GM12878 (cell line): Measurements from ENCODE around the gene SECTM1. TPM values are rescaled to one million over a fixed set of nuclear protein-coding genes. Genes with fewer than 3 reads are reported as not detected.

ENCODE experiments used
- CHD1 ChIP-seq: IDR thresholded peaks from 2 replicates; pipeline ENCODE4 v1.6.1; 2012; ENCODE audit warnings: low read depth, low read length, improper control_type of control experiment
- FOS ChIP-seq: IDR thresholded peaks from 3 replicates; pipeline ENCODE4 v1.6.1; 2011; ENCODE audit warnings: borderline replicate concordance; ENCODE audit not compliant: insufficient read length; ENCODE audit errors: extremely low read depth
- IKZF1 ChIP-seq: fragments of 450-650 bp; conservative IDR thresholded peaks from 2 replicates; pipeline ENCODE4 v1.6.1; 2017; ENCODE audit warnings: antibody characterized with exemption, mild to moderate bottlenecking
- IKZF2 ChIP-seq, 2 experiments: fragments of 450-650 bp; IDR thresholded peaks; 2 replicates each; pipeline ENCODE4 v1.6.1; 2017; ENCODE audit warnings: mild to moderate bottlenecking in 2 of 2, moderate library complexity in 2 of 2
- MXI1 ChIP-seq: fragments of 150-350 bp; IDR thresholded peaks from 2 replicates; pipeline ENCODE4 v1.6.1; 2011; ENCODE audit warnings: low read depth, mild to moderate bottlenecking, inconsistent platforms, low read length, improper control_type of control experiment
- NFIC ChIP-seq: IDR thresholded peaks from 2 replicates; pipeline ENCODE4 v1.6.1; 2012; ENCODE audit warnings: low read depth, mild to moderate bottlenecking, inconsistent platforms, low read length, moderate library complexity
- NFXL1 ChIP-seq: fragments of 450-650 bp; IDR thresholded peaks from 2 replicates; pipeline ENCODE4 v1.6.1; 2017; ENCODE audit warnings: antibody characterized with exemption, mild to moderate bottlenecking, borderline replicate concordance
- NR2F1 ChIP-seq: fragments of 450-650 bp; conservative IDR thresholded peaks from 2 replicates; pipeline ENCODE4 v1.6.1; 2017; ENCODE audit warnings: mild to moderate bottlenecking
- PAX8 ChIP-seq: fragments of 450-650 bp; IDR thresholded peaks from 2 replicates; pipeline ENCODE4 v1.6.1; 2017; ENCODE audit warnings: mild to moderate bottlenecking, moderate library complexity
- POLR2AphosphoS5 ChIP-seq: IDR thresholded peaks from 2 replicates; pipeline ENCODE4 v1.6.1; 2011; ENCODE audit warnings: mild to moderate bottlenecking, low read length, inconsistent platforms
- SIN3A ChIP-seq: IDR thresholded peaks from 2 replicates; pipeline ENCODE4 v1.6.1; 2012; ENCODE audit warnings: low read depth, low read length, improper control_type of control experiment
- SPI1 ChIP-seq: IDR thresholded peaks from 2 replicates; pipeline ENCODE4 v1.6.1; 2011; ENCODE audit warnings: low read depth, mild to moderate bottlenecking, low read length, moderate library complexity, borderline replicate concordance; ENCODE audit not compliant: insufficient read depth
- SRF ChIP-seq, 2 experiments: IDR thresholded peaks; 2 replicates each; pipeline ENCODE4 v1.6.1; 2011; ENCODE audit warnings: low read depth in 2 of 2, low read length in 2 of 2, mild to moderate bottlenecking in 1 of 2, moderate library complexity in 1 of 2
- TCF12 ChIP-seq: IDR thresholded peaks from 2 replicates; pipeline ENCODE4 v1.6.1; 2011; ENCODE audit warnings: low read depth, mild to moderate bottlenecking, low read length
- TCF7 ChIP-seq: IDR thresholded peaks from 2 replicates; pipeline ENCODE4 v1.6.1; 2014; ENCODE audit warnings: antibody characterized with exemption, borderline replicate concordance
- ZNF207 ChIP-seq: fragments of 450-650 bp; IDR thresholded peaks from 2 replicates; pipeline ENCODE4 v1.6.1; 2014; ENCODE audit warnings: antibody characterized with exemption, mild to moderate bottlenecking, borderline replicate concordance
- ZNF622 ChIP-seq: fragments of 450-650 bp; IDR thresholded peaks from 2 replicates; pipeline ENCODE4 v1.6.1; 2017; ENCODE audit warnings: mild to moderate bottlenecking, inconsistent platforms
- polyA plus RNA-seq, 11 experiments: library from polyadenylated mRNA; depleted of rRNA in 4 of 11; unstranded in 6 of 11; stranded (reverse) in 5 of 11; fragments of >200 nt; fragmentation: Nextera tagmentation in 4 of 11; fragmentation: Illumina TruSeq in 1 of 11; extraction: Ambion mirVana in 4 of 11; extraction: Trizol in 1 of 11; gene quantifications; 1 replicate in 1 of 11; 2 replicates in 10 of 11; pipeline versions ENCODE4 v1.2.1 to v1.2.3, GENCODE V29; 2011 to 2016; ENCODE audit warnings: inconsistent platforms in 2 of 11, missing spikeins in 2 of 11, low read depth in 1 of 11
- total RNA-seq, 4 experiments: library from RNA; depleted of rRNA in 3 of 4; stranded (reverse); fragments of >200 nt in 3 of 4; fragmentation: Illumina TruSeq in 1 of 4; extraction: Trizol in 1 of 4; gene quantifications; 2 replicates each; pipeline versions ENCODE4 v1.2.1 to v1.2.3, GENCODE V29; 2013 to 2021
- TF ChIP-seq, protein P1 (sequence below): fragments of 450-650 bp; IDR thresholded peaks from 2 replicates; pipeline ENCODE4 v1.6.1; 2018; ENCODE audit warnings: mild to moderate bottlenecking, low read depth, moderate library complexity; ENCODE audit not compliant: partially characterized antibody
- TF ChIP-seq, protein P2 (sequence below): fragments of 450-650 bp; IDR thresholded peaks from 2 replicates; pipeline ENCODE4 v1.6.1; 2014; ENCODE audit warnings: mild to moderate bottlenecking
- TF ChIP-seq, protein P3 (sequence below): fragments of 450-650 bp; formaldehyde crosslinking; IDR thresholded peaks from 2 replicates; pipeline ENCODE4 v1.4.0; 2022; ENCODE audit warnings: mild to moderate bottlenecking, moderate library complexity
- TF ChIP-seq, protein P4 (sequence below): IDR thresholded peaks from 2 replicates; pipeline ENCODE4 v1.6.1; 2012; ENCODE audit warnings: low read depth, low read length, improper control_type of control experiment
- TF ChIP-seq, protein P5 (sequence below): IDR thresholded peaks from 2 replicates; pipeline ENCODE4 v1.6.1; 2012; ENCODE audit warnings: low read depth, low read length, improper control_type of control experiment

Gene SECTM1
- total and polyA plus RNA-seq, 10 of the 15 experiments (the other 5 are each of a cell fraction or from before 2014, with no cell fraction given): 0.10 to 0.13 (median 0.12) TPM; not detected in 7

DNA sequence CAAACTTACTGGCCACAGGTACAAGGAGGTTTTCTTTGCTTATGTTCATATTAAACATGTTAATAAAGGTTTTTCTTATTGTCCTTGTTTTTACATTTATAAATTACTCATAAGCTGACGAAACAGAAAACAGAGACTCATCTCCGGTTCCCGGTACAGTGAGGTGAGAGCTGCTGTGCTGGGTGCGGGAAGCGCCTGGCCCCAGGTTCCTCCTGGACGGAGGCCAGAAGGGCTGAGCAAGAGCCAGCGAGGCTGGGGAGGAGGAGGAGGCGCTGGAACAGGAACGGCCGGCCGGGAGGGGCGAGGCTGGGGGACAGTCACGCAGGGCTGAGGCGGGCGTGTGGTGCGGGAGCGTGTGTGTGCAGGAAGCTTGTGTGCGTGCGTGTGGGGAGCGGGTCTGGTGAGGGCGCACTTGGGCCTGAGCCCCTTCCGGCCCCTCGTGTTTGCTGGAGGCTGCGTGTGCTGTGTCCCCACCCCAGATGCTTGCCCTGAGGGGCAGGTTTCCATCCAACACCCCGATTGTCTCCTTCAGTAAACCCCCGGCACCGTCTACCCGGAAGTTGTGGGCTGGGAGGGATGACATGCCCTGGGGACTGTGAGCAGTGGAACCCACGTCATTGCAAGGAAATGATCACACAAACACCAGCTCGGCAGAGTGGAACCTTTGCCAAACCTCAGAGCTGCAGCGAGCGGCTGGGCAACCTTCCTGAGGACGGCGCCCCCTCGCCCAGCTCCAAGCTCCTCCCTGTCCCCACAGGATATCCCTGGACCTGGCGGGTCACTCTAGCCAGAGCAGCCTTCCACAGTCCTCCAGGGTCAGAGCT is 35.6 kb downstream of the SECTM1 start (continued):
- TF ChIP-seq, protein P1, sequence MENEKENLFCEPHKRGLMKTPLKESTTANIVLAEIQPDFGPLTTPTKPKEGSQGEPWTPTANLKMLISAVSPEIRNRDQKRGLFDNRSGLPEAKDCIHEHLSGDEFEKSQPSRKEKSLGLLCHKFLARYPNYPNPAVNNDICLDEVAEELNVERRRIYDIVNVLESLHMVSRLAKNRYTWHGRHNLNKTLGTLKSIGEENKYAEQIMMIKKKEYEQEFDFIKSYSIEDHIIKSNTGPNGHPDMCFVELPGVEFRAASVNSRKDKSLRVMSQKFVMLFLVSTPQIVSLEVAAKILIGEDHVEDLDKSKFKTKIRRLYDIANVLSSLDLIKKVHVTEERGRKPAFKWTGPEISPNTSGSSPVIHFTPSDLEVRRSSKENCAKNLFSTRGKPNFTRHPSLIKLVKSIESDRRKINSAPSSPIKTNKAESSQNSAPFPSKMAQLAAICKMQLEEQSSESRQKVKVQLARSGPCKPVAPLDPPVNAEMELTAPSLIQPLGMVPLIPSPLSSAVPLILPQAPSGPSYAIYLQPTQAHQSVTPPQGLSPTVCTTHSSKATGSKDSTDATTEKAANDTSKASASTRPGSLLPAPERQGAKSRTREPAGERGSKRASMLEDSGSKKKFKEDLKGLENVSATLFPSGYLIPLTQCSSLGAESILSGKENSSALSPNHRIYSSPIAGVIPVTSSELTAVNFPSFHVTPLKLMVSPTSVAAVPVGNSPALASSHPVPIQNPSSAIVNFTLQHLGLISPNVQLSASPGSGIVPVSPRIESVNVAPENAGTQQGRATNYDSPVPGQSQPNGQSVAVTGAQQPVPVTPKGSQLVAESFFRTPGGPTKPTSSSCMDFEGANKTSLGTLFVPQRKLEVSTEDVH: no peak
- TF ChIP-seq NR2F1 (peak; percentile 64; the same call in 1 of the 2 replicates), SIN3A (peak; percentile 24; the same call in 1 of the 2 replicates), ZNF207 (no peak), TCF12 (no peak), IKZF2 (IDR thresholded peaks at IDR 0.05) (peak; percentile 76 to 83; a peak in 3 of 4 replicates), TCF7 (no peak), SRF (IDR thresholded peaks at IDR 0.05; ENCODE audit: low read depth in 2 of 2, low read length in 2 of 2) (no peak), SPI1 (no peak; the same call in 1 of the 2 replicates), POLR2AphosphoS5 (peak; percentile 78), CHD1 (peak; percentile 76; the same call in 1 of the 2 replicates), FOS (no peak), NFIC (peak; percentile 35; the same call in 1 of the 2 replicates), PAX8 (no peak), MXI1 (peak; percentile 88), NFXL1 (no peak), IKZF1 (peak; percentile 91), ZNF622 (no peak)
- TF ChIP-seq, protein P2, sequence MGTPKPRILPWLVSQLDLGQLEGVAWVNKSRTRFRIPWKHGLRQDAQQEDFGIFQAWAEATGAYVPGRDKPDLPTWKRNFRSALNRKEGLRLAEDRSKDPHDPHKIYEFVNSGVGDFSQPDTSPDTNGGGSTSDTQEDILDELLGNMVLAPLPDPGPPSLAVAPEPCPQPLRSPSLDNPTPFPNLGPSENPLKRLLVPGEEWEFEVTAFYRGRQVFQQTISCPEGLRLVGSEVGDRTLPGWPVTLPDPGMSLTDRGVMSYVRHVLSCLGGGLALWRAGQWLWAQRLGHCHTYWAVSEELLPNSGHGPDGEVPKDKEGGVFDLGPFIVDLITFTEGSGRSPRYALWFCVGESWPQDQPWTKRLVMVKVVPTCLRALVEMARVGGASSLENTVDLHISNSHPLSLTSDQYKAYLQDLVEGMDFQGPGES: no peak
- TF ChIP-seq, protein P3, sequence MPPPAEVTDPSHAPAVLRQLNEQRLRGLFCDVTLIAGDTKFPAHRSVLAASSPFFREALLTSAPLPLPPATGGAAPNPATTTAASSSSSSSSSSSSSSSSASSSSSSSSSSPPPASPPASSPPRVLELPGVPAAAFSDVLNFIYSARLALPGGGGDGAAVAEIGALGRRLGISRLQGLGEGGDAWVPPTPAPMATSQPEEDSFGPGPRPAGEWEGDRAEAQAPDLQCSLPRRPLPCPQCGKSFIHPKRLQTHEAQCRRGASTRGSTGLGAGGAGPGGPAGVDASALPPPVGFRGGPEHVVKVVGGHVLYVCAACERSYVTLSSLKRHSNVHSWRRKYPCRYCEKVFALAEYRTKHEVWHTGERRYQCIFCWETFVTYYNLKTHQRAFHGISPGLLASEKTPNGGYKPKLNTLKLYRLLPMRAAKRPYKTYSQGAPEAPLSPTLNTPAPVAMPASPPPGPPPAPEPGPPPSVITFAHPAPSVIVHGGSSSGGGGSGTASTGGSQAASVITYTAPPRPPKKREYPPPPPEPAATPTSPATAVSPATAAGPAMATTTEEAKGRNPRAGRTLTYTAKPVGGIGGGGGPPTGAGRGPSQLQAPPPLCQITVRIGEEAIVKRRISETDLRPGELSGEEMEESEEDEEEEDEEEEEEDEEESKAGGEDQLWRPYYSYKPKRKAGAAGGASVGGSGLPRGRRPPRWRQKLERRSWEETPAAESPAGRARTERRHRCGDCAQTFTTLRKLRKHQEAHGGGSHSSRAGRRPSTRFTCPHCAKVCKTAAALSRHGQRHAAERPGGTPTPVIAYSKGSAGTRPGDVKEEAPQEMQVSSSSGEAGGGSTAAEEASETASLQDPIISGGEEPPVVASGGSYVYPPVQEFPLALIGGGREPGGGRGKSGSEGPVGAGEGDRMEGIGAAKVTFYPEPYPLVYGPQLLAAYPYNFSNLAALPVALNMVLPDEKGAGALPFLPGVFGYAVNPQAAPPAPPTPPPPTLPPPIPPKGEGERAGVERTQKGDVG (CRISPR knock-in tag): no peak
- TF ChIP-seq, protein P4, sequence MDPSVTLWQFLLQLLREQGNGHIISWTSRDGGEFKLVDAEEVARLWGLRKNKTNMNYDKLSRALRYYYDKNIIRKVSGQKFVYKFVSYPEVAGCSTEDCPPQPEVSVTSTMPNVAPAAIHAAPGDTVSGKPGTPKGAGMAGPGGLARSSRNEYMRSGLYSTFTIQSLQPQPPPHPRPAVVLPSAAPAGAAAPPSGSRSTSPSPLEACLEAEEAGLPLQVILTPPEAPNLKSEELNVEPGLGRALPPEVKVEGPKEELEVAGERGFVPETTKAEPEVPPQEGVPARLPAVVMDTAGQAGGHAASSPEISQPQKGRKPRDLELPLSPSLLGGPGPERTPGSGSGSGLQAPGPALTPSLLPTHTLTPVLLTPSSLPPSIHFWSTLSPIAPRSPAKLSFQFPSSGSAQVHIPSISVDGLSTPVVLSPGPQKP: peak; percentile 77
- TF ChIP-seq, protein P5, sequence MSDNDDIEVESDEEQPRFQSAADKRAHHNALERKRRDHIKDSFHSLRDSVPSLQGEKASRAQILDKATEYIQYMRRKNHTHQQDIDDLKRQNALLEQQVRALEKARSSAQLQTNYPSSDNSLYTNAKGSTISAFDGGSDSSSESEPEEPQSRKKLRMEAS: 0 out of 2 replicates have a peak, but pooled peaks have one; percentile 0
